ENCODE data around the gene SCAND1. TPM values are rescaled to one million over a fixed set of nuclear protein-coding genes. Genes with fewer than 3 reads are reported as not detected.
"Not testable (repeated sequence)": the region's sequence is repeated elsewhere in the genome, so short reads cannot be mapped to it uniquely, and the experiment has no call there.

Gene SCAND1
- total and polyA plus RNA-seq, 3 donors from 2014 or later = 45.4 to 136 (median 120) TPM

GRCh38 chr20:35967979-35968640 is 13.8 kb upstream of the SCAND1 start, which contains the start of gene CNBD2:
TSS of gene CNBD2 (plus strand) at chr20:35968590. CDS start at chr20:35968763, 173 bp downstream.
- TF ChIP-seq POLR2A (IDR thresholded peaks at IDR 0.05) (no peak), CTCF (IDR thresholded peaks at IDR 0.05) (no peak)
- DNase-seq = no peak

DNA sequence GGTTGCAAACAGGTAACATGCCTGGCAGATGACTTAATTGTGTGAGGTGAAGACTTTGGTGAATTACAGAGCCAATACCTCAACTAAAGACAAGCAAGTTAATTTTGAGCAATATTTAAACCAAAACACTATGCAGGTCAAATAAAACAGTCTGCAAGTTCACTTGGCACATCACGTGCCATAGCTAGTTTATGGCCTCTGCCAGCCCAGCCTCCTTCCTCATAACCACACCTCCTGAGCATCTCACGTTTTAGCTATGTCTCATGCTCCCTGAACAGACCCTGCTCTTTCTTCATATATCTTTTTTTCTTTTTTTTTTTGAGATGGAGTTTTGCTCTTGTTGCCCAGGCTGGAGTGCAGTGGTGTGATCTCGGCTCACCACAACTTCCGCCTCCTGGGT is 9.6 kb upstream of the SCAND1 start:
- Histone ChIP-seq H3K4me1 (no peaks in the 10 kb centered on the region), H3K27ac (no peak overlapping the region), H3K4me3 (no peak overlapping the region), H3K36me3 (ENCODE audit: low read depth, missing control alignments) (no peaks in the 10 kb centered on the region), H3K27me3 (no peaks in the 10 kb centered on the region), H3K9me3 (no peaks in the 10 kb centered on the region)
- TF ChIP-seq CTCF (IDR thresholded peaks at IDR 0.05) = no peak
- TF ChIP-seq POLR2A (IDR thresholded peaks at IDR 0.05) = no peak
- WGBS, 2 donors = 85 to 86% methylated on average over 4 of the region's 4 CpGs
- no peak for DNase-seq
- intact Hi-C loops (cut with DNase I; ENCODE audit: low total_unique reads) = no loop called here

More at GRCh38 chr20:35967979-35968640, 13.8 kb upstream of the SCAND1 start, which contains the start of gene CNBD2:
- no peaks in the 10 kb centered on the region for H3K36me3 ChIP-seq (ENCODE audit: low read depth, missing control alignments)
- H3K27me3 ChIP-seq = no peaks in the 10 kb centered on the region
- H3K4me1 ChIP-seq = no peaks in the 10 kb centered on the region
- WGBS, 2 donors = 94 to 98% methylated on average over 3 of the region's 3 CpGs
- H3K4me3 ChIP-seq = no peak within 1 kb of the TSS
- no peak within 1 kb of the TSS for H3K27ac ChIP-seq
- H3K9me3 ChIP-seq = no peaks in the 10 kb centered on the region
- intact Hi-C loops (cut with DNase I; ENCODE audit: low total_unique reads) = no loop called here

GRCh38 chr20:35959291-35959690 is 5.0 kb upstream of the SCAND1 start:
- DNase-seq; H3K27ac ChIP-seq; H3K9me3 ChIP-seq; H3K4me1 ChIP-seq; intact Hi-C loops (cut with DNase I; ENCODE audit: low total_unique reads); H3K4me3 ChIP-seq; H3K36me3 ChIP-seq (ENCODE audit: low read depth, missing control alignments); H3K27me3 ChIP-seq: not testable (repeated sequence)
- WGBS, 2 donors = 88 to 90% methylated on average over 6 of the region's 6 CpGs

DNA sequence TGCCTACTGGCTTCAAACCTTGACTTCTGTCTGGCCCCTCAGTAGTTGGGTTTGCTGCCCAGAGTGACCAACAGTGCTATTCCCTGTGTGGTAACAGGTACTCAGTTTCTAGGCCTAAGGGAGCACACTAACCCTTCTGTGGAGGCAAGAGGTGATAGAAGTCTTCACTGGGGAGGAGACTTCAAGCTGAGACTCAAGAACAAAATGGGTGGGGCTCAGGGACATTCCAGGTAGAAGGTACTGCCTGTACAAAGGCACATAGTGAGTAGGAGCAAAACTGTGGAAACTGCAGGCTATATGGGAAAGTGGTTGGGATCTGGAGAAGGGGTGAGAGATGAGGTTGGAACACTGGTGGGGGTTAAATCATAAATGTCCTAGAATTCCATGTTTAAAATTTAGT is 2.3 kb upstream of the SCAND1 start:
- H3K9me3 ChIP-seq = no peaks in the 10 kb centered on the region
- H3K27ac ChIP-seq = no peak overlapping the region
- H3K4me1 ChIP-seq = peaks cover 19% of the 10 kb centered on the region
- no peaks in the 10 kb centered on the region for H3K27me3 ChIP-seq
- no peak overlapping the region for H3K4me3 ChIP-seq
- no peak for TF ChIP-seq CTCF (IDR thresholded peaks at IDR 0.05)
- no peak for TF ChIP-seq POLR2A (IDR thresholded peaks at IDR 0.05)
- no peak for DNase-seq
- intact Hi-C loops (cut with DNase I; ENCODE audit: low total_unique reads) = no loop called here
- H3K36me3 ChIP-seq (ENCODE audit: low read depth, missing control alignments) = no peaks in the 10 kb centered on the region

DNA sequence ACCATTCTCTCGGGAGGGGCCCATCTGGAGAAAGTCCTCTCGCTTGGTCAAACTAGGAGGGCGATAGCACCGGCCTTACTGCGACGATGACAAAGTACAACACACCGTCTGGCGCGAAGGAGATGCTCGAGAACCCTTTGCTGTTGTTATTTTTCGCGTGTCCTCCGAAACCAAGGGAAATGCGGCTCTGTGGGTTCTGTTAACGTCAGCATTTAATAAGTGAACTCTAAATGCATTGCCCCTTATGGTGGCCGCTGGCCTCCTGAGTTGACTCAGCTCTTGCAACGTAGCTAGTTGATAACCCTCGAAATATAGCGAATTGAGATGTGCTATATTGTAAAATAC is 577 bp upstream of the SCAND1 start:
- WGBS, 2 donors = 2% methylated on average over 19 of the region's 19 CpGs
- H3K4me3 ChIP-seq = peak overlapping the region; percentile 96 to 97
- H3K27ac ChIP-seq = peak overlapping the region; percentile 95
- H3K9me3 ChIP-seq = no peaks in the 10 kb centered on the region
- intact Hi-C loops (cut with DNase I; ENCODE audit: low total_unique reads) = no loop called here
- DNase-seq = no peak
- H3K36me3 ChIP-seq (ENCODE audit: low read depth, missing control alignments) = no peaks in the 10 kb centered on the region
- no peak for TF ChIP-seq POLR2A (IDR thresholded peaks at IDR 0.05)
- no peak for TF ChIP-seq CTCF (IDR thresholded peaks at IDR 0.05)
- H3K27me3 ChIP-seq = no peaks in the 10 kb centered on the region
- H3K4me1 ChIP-seq = peaks cover 19% of the 10 kb centered on the region

All from testis (tissue), 3 donors.